HepG2 (cell line): ENCODE measurements around the gene LMTK2. TPM values are rescaled to one million over a fixed set of nuclear protein-coding genes. Genes with fewer than 3 reads are reported as not detected.

Experiments
- CBX5 ChIP-seq: sonication (generic); formaldehyde crosslinking; IDR thresholded peaks from 2 replicates; pipeline ENCODE4 v1.4.0; 2020; ENCODE audit warnings: missing genetic modification reagents, borderline replicate concordance
- CREM ChIP-seq, 2 experiments: sonication (generic) in 1 of 2; formaldehyde crosslinking in 1 of 2; IDR thresholded peaks; 2 replicates each; pipeline versions ENCODE4 v1.4.0 to v1.6.1; 2016 to 2020; ENCODE audit warnings: antibody characterized with exemption in 1 of 2, mild to moderate bottlenecking in 1 of 2, missing genetic modification reagents in 1 of 2
- IRX3 ChIP-seq: sonication (generic); formaldehyde crosslinking; IDR thresholded peaks from 2 replicates; pipeline ENCODE4 v1.8.1; 2023; ENCODE audit warnings: mild to moderate bottlenecking, low read depth, missing genetic modification reagents, borderline replicate concordance
- NFYC ChIP-seq: IDR thresholded peaks from 2 replicates; pipeline ENCODE4 v1.6.1; 2016; ENCODE audit warnings: missing genetic modification reagents, missing compliant biosample characterization
- PCBP1 ChIP-seq: fragments of 200-400 bp; formaldehyde crosslinking; IDR thresholded peaks from 2 replicates; pipeline ENCODE4 v1.6.1; 2017; ENCODE audit warnings: mild to moderate bottlenecking, low read depth, low read length, borderline replicate concordance
- POLR2AphosphoS5 ChIP-seq: IDR thresholded peaks from 2 replicates; pipeline ENCODE4 v1.6.1; 2012; ENCODE audit warnings: low read depth, low read length
- SIN3B ChIP-seq: fragments of 150-350 bp; IDR thresholded peaks from 2 replicates; pipeline ENCODE4 v1.6.1; 2014; ENCODE audit warnings: low read length
- TARDBP ChIP-seq: sonication (generic); formaldehyde crosslinking; IDR thresholded peaks from 2 replicates; pipeline ENCODE4 v1.8.0; 2022; ENCODE audit warnings: mild to moderate bottlenecking, missing genetic modification reagents
- TCF7L2 ChIP-seq: IDR thresholded peaks from 2 replicates; pipeline ENCODE4 v1.6.1; 2011; ENCODE audit warnings: mild to moderate bottlenecking, low read depth, low read length, moderate library complexity
- ZBTB38 ChIP-seq: sonication (generic); formaldehyde crosslinking; IDR thresholded peaks from 2 replicates; pipeline ENCODE4 v1.5.1; 2020; ENCODE audit warnings: mild to moderate bottlenecking, missing genetic modification reagents
- ZBTB46 ChIP-seq: sonication (generic); formaldehyde crosslinking; IDR thresholded peaks from 2 replicates; pipeline ENCODE4 v1.4.0; 2020; ENCODE audit warnings: mild to moderate bottlenecking, missing genetic modification reagents, borderline replicate concordance
- ZBTB7A ChIP-seq: sonication (generic); formaldehyde crosslinking; IDR thresholded peaks from 2 replicates; pipeline ENCODE4 v1.8.0; 2022; ENCODE audit warnings: mild to moderate bottlenecking, missing genetic modification reagents
- ZNF251 ChIP-seq: sonication (generic); formaldehyde crosslinking; IDR thresholded peaks from 2 replicates; pipeline ENCODE4 v1.9.0; 2021; ENCODE audit warnings: mild to moderate bottlenecking, missing genetic modification reagents
- ZNF264 ChIP-seq: sonication (generic); formaldehyde crosslinking; IDR thresholded peaks from 2 replicates; pipeline ENCODE4 v1.4.0; 2020; ENCODE audit warnings: missing genetic modification reagents
- ZNF337 ChIP-seq: sonication (generic); formaldehyde crosslinking; IDR thresholded peaks from 2 replicates; pipeline ENCODE4 v1.5.1; 2020; ENCODE audit warnings: missing genetic modification reagents, low read depth, mild to moderate bottlenecking, borderline replicate concordance
- ZNF362 ChIP-seq: sonication (generic); formaldehyde crosslinking; IDR thresholded peaks from 2 replicates; pipeline ENCODE4 v1.4.0; 2020; ENCODE audit warnings: missing genetic modification reagents, mild to moderate bottlenecking, borderline replicate concordance
- polyA plus RNA-seq, 8 experiments: library from polyadenylated mRNA; depleted of rRNA in 3 of 8; stranded (reverse) in 7 of 8; unstranded in 1 of 8; fragments of >200 nt; fragmentation: Illumina TruSeq in 4 of 8; extraction: Trizol in 4 of 8; gene quantifications; 2 replicates each; pipeline versions ENCODE4 v1.2.1 to v1.2.3, GENCODE V29; 2011 to 2016; ENCODE audit warnings: low read depth in 4 of 8, missing spikeins in 1 of 8, mixed read lengths in 1 of 8; ENCODE audit not compliant: insufficient read depth in 1 of 8
- total RNA-seq, 5 experiments: library from RNA; depleted of rRNA; stranded (reverse); fragments of >200 nt; fragmentation: Illumina TruSeq; extraction: Trizol; gene quantifications; 2 replicates each; pipeline ENCODE4 v1.2.3, GENCODE V29; 2016; ENCODE audit warnings: low read depth in 1 of 5
- TF ChIP-seq, protein P1 (sequence below): sonication (generic); formaldehyde crosslinking; conservative IDR thresholded peaks from 2 replicates; pipeline ENCODE4 v1.8.0; 2022; ENCODE audit warnings: low read depth, missing genetic modification reagents
- TF ChIP-seq, protein P2 (sequence below): sonication (generic); formaldehyde crosslinking; IDR thresholded peaks from 2 replicates; pipeline ENCODE4 v1.4.0; 2020; ENCODE audit warnings: low read depth, mild to moderate bottlenecking, missing genetic modification reagents
- TF ChIP-seq, protein P3 (sequence below): sonication (generic); formaldehyde crosslinking; IDR thresholded peaks from 2 replicates; pipeline ENCODE4 v1.8.1; 2023; ENCODE audit warnings: mild to moderate bottlenecking, missing genetic modification reagents
- TF ChIP-seq, protein P4 (sequence below): sonication (generic); formaldehyde crosslinking; conservative IDR thresholded peaks from 2 replicates; pipeline ENCODE4 v1.4.0; 2020; ENCODE audit warnings: missing genetic modification reagents

Gene LMTK2
- total and polyA plus RNA-seq, 2 of the 13 experiments (the other 11 are each of a cell fraction or from before 2014, with no cell fraction given), result 9.5 to 11.7 TPM

GRCh38 chr7:98251601-98252424 is 145.2 kb downstream of the LMTK2 start, which contains the start of gene TECPR1 (continued):
- TF ChIP-seq ZBTB46 (CRISPR knock-in tag) (no peak), ZBTB7A (CRISPR knock-in tag) (no peak), IRX3 (CRISPR knock-in tag) (no peak), CBX5 (CRISPR knock-in tag) (no peak), TCF7L2 (no peak), TARDBP (CRISPR knock-in tag) (no peak), ZBTB38 (CRISPR knock-in tag) (peak; percentile 85; the same call in 1 of the 2 replicates), SIN3B (no peak; the same call in 1 of the 2 replicates), ZNF251 (no peak), NFYC (CRISPR knock-in tag) (peak; percentile 97), ZNF337 (CRISPR knock-in tag) (0 out of 2 replicates have a peak, but pooled peaks have one; percentile 13), POLR2AphosphoS5 (peak; percentile 13; the same call in 1 of the 2 replicates), PCBP1 (no peak), ZNF264 (no peak), ZNF362 (CRISPR knock-in tag) (no peak), CREM (IDR thresholded peaks at IDR 0.05) (no peak; the same call in 1 of the 2 replicates), CREM (CRISPR knock-in tag; IDR thresholded peaks at IDR 0.05) (no peak)
- TF ChIP-seq, protein P1, sequence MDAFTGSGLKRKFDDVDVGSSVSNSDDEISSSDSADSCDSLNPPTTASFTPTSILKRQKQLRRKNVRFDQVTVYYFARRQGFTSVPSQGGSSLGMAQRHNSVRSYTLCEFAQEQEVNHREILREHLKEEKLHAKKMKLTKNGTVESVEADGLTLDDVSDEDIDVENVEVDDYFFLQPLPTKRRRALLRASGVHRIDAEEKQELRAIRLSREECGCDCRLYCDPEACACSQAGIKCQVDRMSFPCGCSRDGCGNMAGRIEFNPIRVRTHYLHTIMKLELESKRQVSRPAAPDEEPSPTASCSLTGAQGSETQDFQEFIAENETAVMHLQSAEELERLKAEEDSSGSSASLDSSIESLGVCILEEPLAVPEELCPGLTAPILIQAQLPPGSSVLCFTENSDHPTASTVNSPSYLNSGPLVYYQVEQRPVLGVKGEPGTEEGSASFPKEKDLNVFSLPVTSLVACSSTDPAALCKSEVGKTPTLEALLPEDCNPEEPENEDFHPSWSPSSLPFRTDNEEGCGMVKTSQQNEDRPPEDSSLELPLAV (CRISPR knock-in tag), result no peak
- TF ChIP-seq, protein P2, sequence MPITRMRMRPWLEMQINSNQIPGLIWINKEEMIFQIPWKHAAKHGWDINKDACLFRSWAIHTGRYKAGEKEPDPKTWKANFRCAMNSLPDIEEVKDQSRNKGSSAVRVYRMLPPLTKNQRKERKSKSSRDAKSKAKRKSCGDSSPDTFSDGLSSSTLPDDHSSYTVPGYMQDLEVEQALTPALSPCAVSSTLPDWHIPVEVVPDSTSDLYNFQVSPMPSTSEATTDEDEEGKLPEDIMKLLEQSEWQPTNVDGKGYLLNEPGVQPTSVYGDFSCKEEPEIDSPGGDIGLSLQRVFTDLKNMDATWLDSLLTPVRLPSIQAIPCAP (CRISPR knock-in tag), result no peak
- TF ChIP-seq, protein P3, sequence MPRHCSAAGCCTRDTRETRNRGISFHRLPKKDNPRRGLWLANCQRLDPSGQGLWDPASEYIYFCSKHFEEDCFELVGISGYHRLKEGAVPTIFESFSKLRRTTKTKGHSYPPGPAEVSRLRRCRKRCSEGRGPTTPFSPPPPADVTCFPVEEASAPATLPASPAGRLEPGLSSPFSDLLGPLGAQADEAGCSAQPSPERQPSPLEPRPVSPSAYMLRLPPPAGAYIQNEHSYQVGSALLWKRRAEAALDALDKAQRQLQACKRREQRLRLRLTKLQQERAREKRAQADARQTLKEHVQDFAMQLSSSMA, result 0 out of 2 replicates have a peak, but pooled peaks have one; percentile 62
- TF ChIP-seq, protein P4, sequence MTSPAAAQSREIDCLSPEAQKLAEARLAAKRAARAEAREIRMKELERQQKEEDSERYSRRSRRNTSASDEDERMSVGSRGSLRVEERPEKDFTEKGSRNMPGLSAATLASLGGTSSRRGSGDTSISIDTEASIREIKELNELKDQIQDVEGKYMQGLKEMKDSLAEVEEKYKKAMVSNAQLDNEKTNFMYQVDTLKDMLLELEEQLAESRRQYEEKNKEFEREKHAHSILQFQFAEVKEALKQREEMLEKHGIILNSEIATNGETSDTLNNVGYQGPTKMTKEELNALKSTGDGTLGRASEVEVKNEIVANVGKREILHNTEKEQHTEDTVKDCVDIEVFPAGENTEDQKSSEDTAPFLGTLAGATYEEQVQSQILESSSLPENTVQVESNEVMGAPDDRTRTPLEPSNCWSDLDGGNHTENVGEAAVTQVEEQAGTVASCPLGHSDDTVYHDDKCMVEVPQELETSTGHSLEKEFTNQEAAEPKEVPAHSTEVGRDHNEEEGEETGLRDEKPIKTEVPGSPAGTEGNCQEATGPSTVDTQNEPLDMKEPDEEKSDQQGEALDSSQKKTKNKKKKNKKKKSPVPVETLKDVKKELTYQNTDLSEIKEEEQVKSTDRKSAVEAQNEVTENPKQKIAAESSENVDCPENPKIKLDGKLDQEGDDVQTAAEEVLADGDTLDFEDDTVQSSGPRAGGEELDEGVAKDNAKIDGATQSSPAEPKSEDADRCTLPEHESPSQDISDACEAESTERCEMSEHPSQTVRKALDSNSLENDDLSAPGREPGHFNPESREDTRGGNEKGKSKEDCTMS (CRISPR knock-in tag), result no peak
